ENCODE results near the gene IDH3B.

DNA sequence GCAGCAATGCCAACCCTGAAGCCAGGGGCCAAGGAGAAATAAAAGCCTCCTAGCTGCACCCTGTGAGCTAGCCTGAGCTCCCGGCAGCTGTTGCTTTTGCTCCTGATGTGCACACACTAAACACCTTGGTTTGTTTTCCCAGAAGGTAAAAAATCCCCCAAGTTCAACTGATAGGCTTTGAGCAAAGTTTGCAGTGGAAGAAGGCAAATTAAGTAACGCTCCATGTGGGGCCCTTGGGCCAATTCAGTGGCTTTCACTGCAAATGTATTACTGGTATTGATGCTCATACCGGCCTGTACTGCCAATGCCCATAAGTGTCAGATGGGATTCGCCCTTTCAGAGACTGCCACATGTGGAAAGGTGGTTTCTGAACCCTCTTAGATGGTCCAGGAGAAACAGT is 9.4 kb upstream of the IDH3B start:
- TF ChIP-seq, protein P1, sequence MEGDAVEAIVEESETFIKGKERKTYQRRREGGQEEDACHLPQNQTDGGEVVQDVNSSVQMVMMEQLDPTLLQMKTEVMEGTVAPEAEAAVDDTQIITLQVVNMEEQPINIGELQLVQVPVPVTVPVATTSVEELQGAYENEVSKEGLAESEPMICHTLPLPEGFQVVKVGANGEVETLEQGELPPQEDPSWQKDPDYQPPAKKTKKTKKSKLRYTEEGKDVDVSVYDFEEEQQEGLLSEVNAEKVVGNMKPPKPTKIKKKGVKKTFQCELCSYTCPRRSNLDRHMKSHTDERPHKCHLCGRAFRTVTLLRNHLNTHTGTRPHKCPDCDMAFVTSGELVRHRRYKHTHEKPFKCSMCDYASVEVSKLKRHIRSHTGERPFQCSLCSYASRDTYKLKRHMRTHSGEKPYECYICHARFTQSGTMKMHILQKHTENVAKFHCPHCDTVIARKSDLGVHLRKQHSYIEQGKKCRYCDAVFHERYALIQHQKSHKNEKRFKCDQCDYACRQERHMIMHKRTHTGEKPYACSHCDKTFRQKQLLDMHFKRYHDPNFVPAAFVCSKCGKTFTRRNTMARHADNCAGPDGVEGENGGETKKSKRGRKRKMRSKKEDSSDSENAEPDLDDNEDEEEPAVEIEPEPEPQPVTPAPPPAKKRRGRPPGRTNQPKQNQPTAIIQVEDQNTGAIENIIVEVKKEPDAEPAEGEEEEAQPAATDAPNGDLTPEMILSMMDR (IDR thresholded peaks at IDR 0.05): no peak
- TF ChIP-seq POLR2A (IDR thresholded peaks at IDR 0.05): no peak
